Body of pancreas (tissue), 4 donors: ENCODE data around the gene AUTS2.

Experiments used
- POLR2A ChIP-seq, 3 donors: fragments of 450-650 bp; IDR thresholded peaks; one replicate each; pipeline ENCODE4 v1.6.1; 2016; ENCODE audit warnings: antibody characterized with exemption in 3 of 3, mild to moderate bottlenecking in 2 of 3
- TF ChIP-seq, protein P1 (sequence below), 7 experiments: fragments of 450-650 bp in 4 of 7; fragments of 200-600 bp in 3 of 7; sonication (generic) in 3 of 7; IDR thresholded peaks; one replicate each; pipeline ENCODE4 v1.5.1; 2016 to 2019; ENCODE audit warnings: antibody characterized with exemption in 7 of 7

GRCh38 chr7:70217571-70217970, 619.3 kb downstream of the AUTS2 start:
- TF ChIP-seq, protein P1, sequence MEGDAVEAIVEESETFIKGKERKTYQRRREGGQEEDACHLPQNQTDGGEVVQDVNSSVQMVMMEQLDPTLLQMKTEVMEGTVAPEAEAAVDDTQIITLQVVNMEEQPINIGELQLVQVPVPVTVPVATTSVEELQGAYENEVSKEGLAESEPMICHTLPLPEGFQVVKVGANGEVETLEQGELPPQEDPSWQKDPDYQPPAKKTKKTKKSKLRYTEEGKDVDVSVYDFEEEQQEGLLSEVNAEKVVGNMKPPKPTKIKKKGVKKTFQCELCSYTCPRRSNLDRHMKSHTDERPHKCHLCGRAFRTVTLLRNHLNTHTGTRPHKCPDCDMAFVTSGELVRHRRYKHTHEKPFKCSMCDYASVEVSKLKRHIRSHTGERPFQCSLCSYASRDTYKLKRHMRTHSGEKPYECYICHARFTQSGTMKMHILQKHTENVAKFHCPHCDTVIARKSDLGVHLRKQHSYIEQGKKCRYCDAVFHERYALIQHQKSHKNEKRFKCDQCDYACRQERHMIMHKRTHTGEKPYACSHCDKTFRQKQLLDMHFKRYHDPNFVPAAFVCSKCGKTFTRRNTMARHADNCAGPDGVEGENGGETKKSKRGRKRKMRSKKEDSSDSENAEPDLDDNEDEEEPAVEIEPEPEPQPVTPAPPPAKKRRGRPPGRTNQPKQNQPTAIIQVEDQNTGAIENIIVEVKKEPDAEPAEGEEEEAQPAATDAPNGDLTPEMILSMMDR (IDR thresholded peaks at IDR 0.05): no peak
- no peak for TF ChIP-seq POLR2A (IDR thresholded peaks at IDR 0.05)
